Measurements from ENCODE around the gene IER5. TPM values are rescaled to one million over a fixed set of nuclear protein-coding genes. Genes with fewer than 3 reads are reported as not detected.

Gene IER5
- polyA plus RNA-seq, 1 experiment: 16.9 TPM

GRCh38 chr1:181119093-181119989 is 30.8 kb downstream of the IER5 start:
- ChIA-PET CTCF (interaction anchor here (0.6 to 1.2 kb wide), 3 partner anchors 12 to 1129 kb away, joined by 3 to 4 read pairs (median 3); no protein-coding TSS in a partner anchor), POLR2A (no interaction called here)
- TF ChIP-seq CTCF (IDR thresholded peaks at IDR 0.05; ENCODE audit: insufficient read depth, low read depth, low read length): no peak
- H3K36me3 ChIP-seq (ENCODE audit: control insufficient read depth, insufficient read depth, low read length): no peaks in the 10 kb centered on the region
- no peak overlapping the region for H3K4me3 ChIP-seq (ENCODE audit: low read depth, low read length)
- no peaks in the 10 kb centered on the region for H3K27me3 ChIP-seq (ENCODE audit: control insufficient read depth, insufficient read depth, low read length)
- no peak for DNase-seq (ENCODE audit: low read depth)

DNA sequence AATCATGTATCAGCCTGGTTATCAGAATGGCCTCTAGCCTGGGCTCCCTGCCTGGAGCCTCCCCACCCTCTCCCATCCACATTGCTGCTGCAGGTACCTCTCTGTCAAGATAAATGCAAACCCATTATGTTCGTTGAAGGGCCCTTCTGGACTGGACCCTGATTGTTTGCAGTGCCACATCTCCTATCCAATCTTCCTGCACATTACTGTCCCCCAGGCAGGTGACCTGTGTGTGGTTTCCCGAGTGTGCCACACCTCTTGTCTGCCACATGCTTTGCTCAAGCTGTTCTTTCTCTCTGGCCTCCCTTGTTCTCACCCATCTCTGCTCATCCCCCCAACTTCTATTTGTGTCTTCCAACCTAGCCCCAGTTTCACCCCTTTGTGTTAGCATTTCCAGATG is 32.4 kb downstream of the IER5 start:
- no peak for DNase-seq (ENCODE audit: low read depth)
- Histone ChIP-seq H3K4me3 (ENCODE audit: low read depth, low read length) (no peak overlapping the region), H3K27me3 (ENCODE audit: control insufficient read depth, insufficient read depth, low read length) (no peaks in the 10 kb centered on the region), H3K36me3 (ENCODE audit: control insufficient read depth, insufficient read depth, low read length) (no peaks in the 10 kb centered on the region)
- CTCF ChIA-PET: no interaction called here
- no peak for TF ChIP-seq CTCF (IDR thresholded peaks at IDR 0.05; ENCODE audit: insufficient read depth, low read depth, low read length)
- POLR2A ChIA-PET: no interaction called here

DNA sequence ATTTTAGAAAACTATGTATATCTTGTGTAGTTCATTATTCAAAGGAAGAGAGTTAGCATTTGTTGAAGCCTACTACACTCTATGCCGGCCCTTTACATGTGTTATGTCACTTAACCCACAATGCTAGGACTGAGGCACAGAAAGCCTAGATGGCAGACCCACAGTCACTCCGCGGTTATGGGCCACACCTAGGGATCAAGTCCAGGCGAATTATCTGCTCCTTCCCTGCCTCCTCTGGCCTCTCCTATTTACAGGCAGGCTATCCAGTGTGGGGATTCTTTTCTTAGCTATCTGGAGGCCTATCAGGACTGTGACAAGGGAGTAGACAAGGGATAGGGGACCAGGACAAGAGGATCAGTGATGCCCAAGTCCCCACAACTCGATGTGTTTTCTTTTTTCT is 33.0 kb downstream of the IER5 start:
- ChIA-PET CTCF (no interaction called here), POLR2A (no interaction called here)
- DNase-seq (ENCODE audit: low read depth): no peak
- Histone ChIP-seq H3K36me3 (ENCODE audit: control insufficient read depth, insufficient read depth, low read length) (no peaks in the 10 kb centered on the region), H3K4me3 (ENCODE audit: low read depth, low read length) (no peak overlapping the region), H3K27me3 (ENCODE audit: control insufficient read depth, insufficient read depth, low read length) (no peaks in the 10 kb centered on the region)
- no peak for TF ChIP-seq CTCF (IDR thresholded peaks at IDR 0.05; ENCODE audit: insufficient read depth, low read depth, low read length)

DNA sequence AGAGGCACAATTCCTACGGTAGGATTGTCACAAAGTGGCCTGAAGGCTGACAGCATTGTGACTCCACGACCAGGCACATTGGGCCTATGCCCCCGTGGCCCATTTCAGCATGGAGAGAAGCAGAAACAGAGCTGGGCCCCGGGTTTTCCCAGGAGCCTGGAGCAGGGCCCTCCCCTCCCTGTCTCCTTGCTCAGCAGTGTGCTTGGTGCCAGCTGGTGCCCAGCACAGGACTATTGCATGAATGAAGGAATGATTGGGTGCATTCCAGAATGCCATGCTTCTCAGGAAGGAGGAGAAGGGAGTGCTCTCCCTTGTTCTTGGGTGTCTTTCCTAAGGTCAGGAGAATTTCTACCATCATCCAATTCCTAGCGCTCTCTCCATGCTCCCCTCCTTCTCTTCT is 33.7 kb downstream of the IER5 start:
- CTCF ChIA-PET: no interaction called here
- DNase-seq (ENCODE audit: low read depth): no peak
- no peaks in the 10 kb centered on the region for H3K27me3 ChIP-seq (ENCODE audit: control insufficient read depth, insufficient read depth, low read length)
- H3K36me3 ChIP-seq (ENCODE audit: control insufficient read depth, insufficient read depth, low read length): no peaks in the 10 kb centered on the region
- H3K4me3 ChIP-seq (ENCODE audit: low read depth, low read length): no peak overlapping the region
- POLR2A ChIA-PET: no interaction called here
- TF ChIP-seq CTCF (IDR thresholded peaks at IDR 0.05; ENCODE audit: insufficient read depth, low read depth, low read length): no peak

DNA sequence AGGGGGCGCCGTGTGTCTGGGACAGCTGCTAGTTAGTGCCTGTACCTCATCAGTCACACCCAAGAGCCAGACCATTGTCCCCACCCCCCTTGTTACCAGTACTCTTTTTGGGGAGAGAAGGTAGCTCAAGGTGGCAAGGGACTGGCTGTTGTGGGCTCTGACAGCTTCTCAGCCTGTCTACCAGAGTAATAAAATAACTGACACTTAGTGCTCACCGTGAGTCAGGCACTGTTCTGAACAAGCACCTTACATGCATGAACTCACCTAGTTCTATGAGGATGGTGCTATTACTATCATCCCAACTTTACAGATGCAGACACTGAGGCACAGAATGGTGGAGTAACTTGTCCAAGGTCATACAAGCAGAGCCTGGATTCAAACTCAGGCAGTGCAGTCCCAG is 34.7 kb downstream of the IER5 start:
- no peak for TF ChIP-seq CTCF (IDR thresholded peaks at IDR 0.05; ENCODE audit: insufficient read depth, low read depth, low read length)
- H3K36me3 ChIP-seq (ENCODE audit: control insufficient read depth, insufficient read depth, low read length): no peaks in the 10 kb centered on the region
- ChIA-PET POLR2A (no interaction called here), CTCF (no interaction called here)
- H3K4me3 ChIP-seq (ENCODE audit: low read depth, low read length): no peak overlapping the region
- DNase-seq (ENCODE audit: low read depth): no peak
- no peaks in the 10 kb centered on the region for H3K27me3 ChIP-seq (ENCODE audit: control insufficient read depth, insufficient read depth, low read length)

All from BJ (cell line).